GM12878 (cell line): ENCODE results near the gene PCNX1. TPM values are rescaled to one million over a fixed set of nuclear protein-coding genes. Genes with fewer than 3 reads are reported as not detected.

ENCODE experiments used
- ATAC-seq: fragments of 200-7000 bp; cut with Tn5 transposase; 3 replicates; pipeline ENCODE4 v1.9.1; 2020; ENCODE audit warnings: mild to moderate bottlenecking, moderate library complexity
- BruUV-seq: library from RNA; stranded (reverse); fragments of 400-500 nt; replicated peaks from 2 replicates; lab custom pipeline; 2021; lab: Mats Ljungman, UMichigan
- CTCF ChIA-PET: fragments of 300-600 bp; sonication (Branson Sonifier 250); formaldehyde crosslinking; extraction: SDS; loops from one replicate; lab custom pipeline; 2021; ENCODE audit warnings: inconsistent platforms; lab: Yijun Ruan, JAX
- POLR2A ChIA-PET: fragments of 350-600 bp; formaldehyde crosslinking; extraction: SDS; loops from one replicate; lab custom pipeline; 2021; ENCODE audit warnings: inconsistent platforms; lab: Charles Lee
- RAD21 ChIA-PET: fragments of 300-600 bp; sonication (Branson Sonifier 250); formaldehyde crosslinking; loops from one replicate; lab custom pipeline; 2023; ENCODE audit warnings: antibody characterized with exemption; ENCODE audit not compliant: unreplicated experiment; lab: Charles Lee
- SMC1A ChIA-PET: fragments of 300-600 bp; sonication (Branson Sonifier 250); formaldehyde crosslinking; loops from one replicate; lab custom pipeline; 2023; ENCODE audit not compliant: unreplicated experiment, uncharacterized antibody; lab: Charles Lee
- DNase-seq: peaks from one replicate; pipeline ENCODE4 v3.0.0-alpha.2; 2011; ENCODE audit warnings: low read depth, low spot score
- FAIRE-seq: peaks from 3 replicates; lab custom pipeline; 2011; peaks lifted over from hg19 to GRCh38; lab: Jason Lieb, UNC
- H2AFZ ChIP-seq: 2 replicates; pipeline ENCODE4 v1.6.0; 2011; ENCODE audit warnings: low read depth, low read length, control low read depth; ENCODE audit not compliant: control insufficient read depth
- H3K27ac ChIP-seq: 2 replicates; pipeline ENCODE4 v1.5.1; 2011; ENCODE audit warnings: control low read depth; ENCODE audit not compliant: control insufficient read depth, insufficient read depth
- H3K27me3 ChIP-seq, 2 experiments: replicated peaks in 1 of 2; 2 replicates each; pipeline versions ENCODE4 v1.6.0 to v1.6.1; 2011; ENCODE audit warnings: low read length in 1 of 2; ENCODE audit not compliant: control insufficient read depth in 2 of 2, insufficient read depth in 2 of 2
- H3K36me3 ChIP-seq, 2 experiments: 2 replicates each; pipeline ENCODE4 v1.5.1; 2011; ENCODE audit warnings: low read length in 1 of 2; ENCODE audit not compliant: control insufficient read depth in 2 of 2, insufficient read depth in 2 of 2
- H3K4me1 ChIP-seq: 2 replicates; pipeline ENCODE4 v1.6.1; 2011; ENCODE audit warnings: mild to moderate bottlenecking, low read length, moderate library complexity, mixed read lengths; ENCODE audit not compliant: control insufficient read depth, insufficient read depth
- H3K4me2 ChIP-seq: 2 replicates; pipeline ENCODE4 v1.6.0; 2011; ENCODE audit warnings: control low read depth; ENCODE audit not compliant: control insufficient read depth, insufficient read depth
- H3K4me3 ChIP-seq: fragments of 200-600 bp; sonication (generic); 2 replicates; pipeline ENCODE4 v1.5.1; 2016
- H3K79me2 ChIP-seq: 2 replicates; pipeline ENCODE4 v1.6.0; 2011; ENCODE audit warnings: low read length; ENCODE audit not compliant: control insufficient read depth, insufficient read depth
- H3K9ac ChIP-seq: 2 replicates; pipeline ENCODE4 v1.8.0; 2011; ENCODE audit warnings: low read length, control low read depth, mixed read lengths; ENCODE audit not compliant: control insufficient read depth, insufficient read depth
- H3K9me3 ChIP-seq: replicated peaks from 3 replicates; pipeline ENCODE4 v1.5.1; 2011; ENCODE audit warnings: mild to moderate bottlenecking, low read length; ENCODE audit not compliant: control insufficient read depth, insufficient read depth
- H4K20me1 ChIP-seq: 2 replicates; pipeline ENCODE4 v1.6.0; 2011; ENCODE audit not compliant: control insufficient read depth, insufficient read depth
- ASH2L ChIP-seq: fragments of 300-600, 200-600 bp; sonication (generic); IDR thresholded peaks from 2 replicates; pipeline ENCODE4 v1.6.1; 2017; ENCODE audit warnings: low read depth, mild to moderate bottlenecking, borderline replicate concordance
- BCL11A ChIP-seq: IDR thresholded peaks from 2 replicates; pipeline ENCODE4 v1.6.1; 2011; ENCODE audit warnings: low read depth, low read length
- BMI1 ChIP-seq: fragments of 450-650 bp; IDR thresholded peaks from 2 replicates; pipeline ENCODE4 v1.6.1; 2016; ENCODE audit warnings: mild to moderate bottlenecking, moderate library complexity, borderline replicate concordance
- CHD1 ChIP-seq: IDR thresholded peaks from 2 replicates; pipeline ENCODE4 v1.6.1; 2012; ENCODE audit warnings: low read depth, low read length, improper control_type of control experiment
- CHD4 ChIP-seq: fragments of 200-600 bp; sonication (generic); IDR thresholded peaks from 2 replicates; pipeline ENCODE4 v1.6.1; 2016; ENCODE audit warnings: mild to moderate bottlenecking
- EP300 ChIP-seq, 2 experiments: fragments of 150-350 bp in 1 of 2; IDR thresholded peaks; 2 replicates each; pipeline ENCODE4 v1.6.1; 2011 to 2012; ENCODE audit warnings: low read depth in 2 of 2, low read length in 2 of 2, borderline replicate concordance in 1 of 2, improper control_type of control experiment in 1 of 2, inconsistent platforms in 1 of 2; ENCODE audit not compliant: control insufficient read depth in 1 of 2
- ESRRA ChIP-seq: IDR thresholded peaks from 2 replicates; pipeline ENCODE4 v1.6.1; 2012; ENCODE audit warnings: mild to moderate bottlenecking, low read length, improper control_type of control experiment
- EZH2 ChIP-seq: IDR thresholded peaks from 2 replicates; pipeline ENCODE4 v1.6.1; 2012; ENCODE audit warnings: low read depth, mild to moderate bottlenecking, control low read depth, inconsistent platforms, low read length, borderline replicate concordance; ENCODE audit not compliant: control insufficient read depth
- FOS ChIP-seq: IDR thresholded peaks from 3 replicates; pipeline ENCODE4 v1.6.1; 2011; ENCODE audit warnings: borderline replicate concordance; ENCODE audit not compliant: insufficient read length; ENCODE audit errors: extremely low read depth
- IRF4 ChIP-seq: IDR thresholded peaks from 2 replicates; pipeline ENCODE4 v1.6.1; 2011; ENCODE audit warnings: low read depth, low read length
- KLF5 ChIP-seq: fragments of 450-650 bp; IDR thresholded peaks from 2 replicates; pipeline ENCODE4 v1.6.1; 2014; ENCODE audit warnings: mild to moderate bottlenecking; ENCODE audit not compliant: partially characterized antibody
- MYC ChIP-seq: IDR thresholded peaks from 2 replicates; pipeline ENCODE4 v1.6.1; 2011; ENCODE audit warnings: mild to moderate bottlenecking, low read length, moderate library complexity, inconsistent platforms; ENCODE audit not compliant: insufficient read depth, insufficient replicate concordance, insufficient read length, severe bottlenecking
- RELA ChIP-seq: fragments of 450-650 bp; IDR thresholded peaks from 2 replicates; pipeline ENCODE4 v1.8.0; 2014; ENCODE audit warnings: borderline replicate concordance; ENCODE audit not compliant: partially characterized antibody
- SIN3A ChIP-seq: IDR thresholded peaks from 2 replicates; pipeline ENCODE4 v1.6.1; 2012; ENCODE audit warnings: low read depth, low read length, improper control_type of control experiment
- SRF ChIP-seq, 2 experiments: IDR thresholded peaks; 2 replicates each; pipeline ENCODE4 v1.6.1; 2011; ENCODE audit warnings: low read depth in 2 of 2, low read length in 2 of 2, mild to moderate bottlenecking in 1 of 2, moderate library complexity in 1 of 2
- TCF12 ChIP-seq: IDR thresholded peaks from 2 replicates; pipeline ENCODE4 v1.6.1; 2011; ENCODE audit warnings: low read depth, mild to moderate bottlenecking, low read length
- ZNF207 ChIP-seq: fragments of 450-650 bp; IDR thresholded peaks from 2 replicates; pipeline ENCODE4 v1.6.1; 2014; ENCODE audit warnings: antibody characterized with exemption, mild to moderate bottlenecking, borderline replicate concordance
- WGBS: methylation state at CpG from one replicate; pipeline ENCODE4 v1.1.6; 2016; ENCODE audit warnings: low lambda C conversion rate; ENCODE audit not compliant: insufficient replicate concordance, insufficient coverage; ENCODE audit errors: missing lambda C conversion rate; 5-methylcytosine and 5-hydroxymethylcytosine counted together
- in situ Hi-C: fragments of 300-500 bp; cut with MboI; formaldehyde crosslinking; loops from 9 replicates; pipeline ENCODE4 v1.14.3; 2018; ENCODE audit warnings: mixed read lengths
- intact Hi-C: fragments of 100-400 bp; cut with micrococcal nuclease; formaldehyde crosslinking; loops from one replicate; pipeline ENCODE4 v1.14.2; 2022; ENCODE audit not compliant: unreplicated experiment
- polyA plus RNA-seq, 11 experiments: library from polyadenylated mRNA; depleted of rRNA in 4 of 11; unstranded in 6 of 11; stranded (reverse) in 5 of 11; fragments of >200 nt; fragmentation: Nextera tagmentation in 4 of 11; fragmentation: Illumina TruSeq in 1 of 11; extraction: Ambion mirVana in 4 of 11; extraction: Trizol in 1 of 11; gene quantifications; 1 replicate in 1 of 11; 2 replicates in 10 of 11; pipeline versions ENCODE4 v1.2.1 to v1.2.3, GENCODE V29; 2011 to 2016; ENCODE audit warnings: inconsistent platforms in 2 of 11, missing spikeins in 2 of 11, low read depth in 1 of 11
- total RNA-seq, 4 experiments: library from RNA; depleted of rRNA in 3 of 4; stranded (reverse); fragments of >200 nt in 3 of 4; fragmentation: Illumina TruSeq in 1 of 4; extraction: Trizol in 1 of 4; gene quantifications; 2 replicates each; pipeline versions ENCODE4 v1.2.1 to v1.2.3, GENCODE V29; 2013 to 2021

PCNX1 gene
- total and polyA plus RNA-seq, 10 of the 15 experiments (the other 5 are each of a cell fraction or from before 2014, with no cell fraction given) = 4.6 to 53.9 (median 20.5) TPM

GRCh38 chr14:70898111-70898745 lies 9.0 kb upstream of the PCNX1 start:
- ChIA-PET RAD21 (no interaction called here), POLR2A (interaction anchor here (1.1 kb wide), 1 partner anchor 8 kb away, joined by 3 read pairs; no protein-coding TSS in a partner anchor), CTCF (interaction anchor here (0.8 to 2.8 kb wide), 3 partner anchors 8 to 57 kb away, joined by 3 to 16 read pairs (median 3); partner anchors contain the start of gene PCNX1), SMC1A (interaction anchor here (1.1 kb wide), 1 partner anchor 13 kb away, joined by 3 read pairs; no protein-coding TSS in a partner anchor)
- DNase-seq (no peak), ATAC-seq (no peak), FAIRE-seq (no peak)
- H2AFZ ChIP-seq = no peak overlapping the region
- no peak overlapping the region for H3K4me3 ChIP-seq
- BruUV-seq = no TSS peak
- no peak overlapping the region for H3K27ac ChIP-seq
- H3K36me3 ChIP-seq = no peaks in the 10 kb centered on the region
- no peaks in the 10 kb centered on the region for H3K79me2 ChIP-seq
- no peak overlapping the region for H3K9ac ChIP-seq
- in situ Hi-C loops = no loop called here
- TF ChIP-seq FOS (no peak), CHD1 (no peak), ESRRA (no peak), ASH2L (no peak), BCL11A (no peak)
- H4K20me1 ChIP-seq = no peaks in the 10 kb centered on the region
- H3K9me3 ChIP-seq = no peaks in the 10 kb centered on the region
- H3K27me3 ChIP-seq = no peaks in the 10 kb centered on the region
- H3K4me2 ChIP-seq = no peak overlapping the region
- 59% methylated on average over 3 of the region's 3 CpGs for WGBS
- intact Hi-C loops = no loop called here
- peaks cover 17% of the 10 kb centered on the region for H3K4me1 ChIP-seq

GRCh38 chr14:70901269-70901668 lies 6.0 kb upstream of the PCNX1 start:
- BruUV-seq = no TSS peak
- in situ Hi-C loops = no loop called here
- Histone ChIP-seq H3K4me2 (no peak overlapping the region), H3K4me1 (no peaks in the 10 kb centered on the region), H4K20me1 (no peaks in the 10 kb centered on the region), H3K27ac (no peak overlapping the region), H3K4me3 (no peak overlapping the region), H3K27me3 (no peaks in the 10 kb centered on the region), H3K9ac (no peak overlapping the region), H3K9me3 (no peaks in the 10 kb centered on the region), H2AFZ (no peak overlapping the region), H3K79me2 (no peaks in the 10 kb centered on the region), H3K36me3 (no peaks in the 10 kb centered on the region)
- CTCF ChIA-PET = interaction anchor here (0.6 to 7.4 kb wide), 5 partner anchors 12 to 859 kb away, joined by 3 to 110 read pairs (median 12); no protein-coding TSS in a partner anchor
- SMC1A ChIA-PET = interaction anchor here (0.7 to 2.7 kb wide), 12 partner anchors 9 to 164 kb away, joined by 3 to 8 read pairs (median 4); no protein-coding TSS in a partner anchor
- ATAC-seq (no peak), FAIRE-seq (no peak), DNase-seq (no peak)
- intact Hi-C loops = no loop called here
- POLR2A ChIA-PET = no interaction called here
- TF ChIP-seq BMI1 (no peak), CHD4 (no peak), ZNF207 (no peak), SIN3A (no peak), IRF4 (no peak), MYC (no peak), RELA (no peak), EP300 (IDR thresholded peaks at IDR 0.05; ENCODE audit: borderline replicate concordance in 1 of 2, control insufficient read depth in 1 of 2, low read depth in 2 of 2, low read length in 2 of 2) (no peak), TCF12 (no peak), SRF (IDR thresholded peaks at IDR 0.05; ENCODE audit: low read depth in 2 of 2, low read length in 2 of 2) (no peak), KLF5 (no peak), EZH2 (no peak)
- whole genome bisulfite sequencing = 0% methylated on average over 1 of the region's 1 CpG
- RAD21 ChIA-PET = interaction anchor here (0.6 to 1.0 kb wide), 2 partner anchors 53 to 83 kb away, joined by 3 to 4 read pairs; no protein-coding TSS in a partner anchor
